Lung (tissue), 12 donors: ENCODE data around the gene MYO9A. TPM values are rescaled to one million over a fixed set of nuclear protein-coding genes. Genes with fewer than 3 reads are reported as not detected.

Experiments
- ATAC-seq: fragments of 200-7000 bp; cut with Tn5 transposase; one replicate; pipeline ENCODE4 v1.9.1; 2020; ENCODE audit warnings: moderate number of reproducible peaks; ENCODE audit not compliant: insufficient read depth, low FRiP score
- DNase-seq, 3 donors: peaks; one replicate each; pipeline ENCODE4 v3.0.0-alpha.2; 2013 to 2017
- H3K27ac ChIP-seq, 2 donors: one replicate each; pipeline ENCODE4 v1.5.1; 2013; ENCODE audit warnings: mild to moderate bottlenecking in 2 of 2, moderate library complexity in 2 of 2, control low read depth in 1 of 2, inconsistent platforms in 1 of 2, low read depth in 1 of 2, low read length in 1 of 2
- H3K27me3 ChIP-seq, 3 donors: one replicate each; pipeline ENCODE4 v1.5.1; 2013; ENCODE audit warnings: low read length in 2 of 3; ENCODE audit not compliant: control insufficient read depth in 3 of 3, insufficient read depth in 3 of 3
- H3K36me3 ChIP-seq, 4 donors: one replicate each; pipeline ENCODE4 v1.5.1; 2013; ENCODE audit warnings: low read length in 4 of 4, mild to moderate bottlenecking in 1 of 4, moderate library complexity in 1 of 4; ENCODE audit not compliant: control insufficient read depth in 4 of 4, insufficient read depth in 4 of 4
- H3K4me1 ChIP-seq, 5 donors: one replicate each; pipeline ENCODE4 v1.5.1; 2013; ENCODE audit warnings: low read length in 5 of 5, mild to moderate bottlenecking in 2 of 5, moderate library complexity in 1 of 5; ENCODE audit not compliant: control insufficient read depth in 5 of 5, insufficient read depth in 5 of 5
- H3K4me3 ChIP-seq: one replicate; pipeline ENCODE4 v1.5.1; 2013; ENCODE audit warnings: mild to moderate bottlenecking, control low read depth, moderate library complexity
- H3K9ac ChIP-seq, 2 donors: one replicate each; pipeline ENCODE4 v1.5.1; 2013; ENCODE audit warnings: low read length in 2 of 2, control low read depth in 1 of 2; ENCODE audit not compliant: insufficient read depth in 1 of 2
- H3K9me3 ChIP-seq, 4 donors: one replicate each; pipeline ENCODE4 v1.5.1; 2013; ENCODE audit warnings: low read length in 3 of 4, mild to moderate bottlenecking in 1 of 4, moderate library complexity in 1 of 4; ENCODE audit not compliant: control insufficient read depth in 4 of 4, insufficient read depth in 3 of 4
- CTCF ChIP-seq: IDR thresholded peaks from 2 replicates; pipeline ENCODE4 v1.5.1; 2012; ENCODE audit warnings: mild to moderate bottlenecking; ENCODE audit errors: control extremely low read depth, extremely low read depth
- WGBS, 2 donors: extraction: QIAGEN DNeasy Blood & Tissue Kit; methylation state at CpG; one replicate each; pipeline ENCODE4 v1.1.7; 2013; 5-methylcytosine and 5-hydroxymethylcytosine counted together
- polyA plus RNA-seq, 2 donors: library from polyadenylated mRNA; stranded (reverse); fragments of 200-250 nt; gene quantifications; one replicate each; pipeline ENCODE4 v1.2.1, GENCODE V29; 2013
- total RNA-seq, 2 donors: library from RNA; depleted of rRNA in 1 of 2; stranded (reverse); fragments of >200 nt in 1 of 2; gene quantifications; one replicate each; pipeline ENCODE4 v1.2.1, GENCODE V29; 2014 to 2021
- donor health status: control.
- donor health status: control.
- donor health status: Bipolar disorder and iron deficiency.
- donor health status: healthy.
- donor health status: DM: yes; HTN: yes; CAD: no.

The MYO9A gene
- total and polyA plus RNA-seq, 4 donors, result 4.5 to 173 (median 34.4) TPM

GRCh38 chr15:71813723-71814470 is 304.1 kb downstream of the MYO9A start:
- H3K4me3 ChIP-seq, result no peak overlapping the region
- no peak for ATAC-seq
- DNase-seq, result no peak
- 90 to 95% methylated on average over 9 of the region's 9 CpGs for WGBS, 2 donors
- H3K27me3 ChIP-seq, result no peaks in the 10 kb centered on the region
- no peaks in the 10 kb centered on the region for H3K36me3 ChIP-seq
- peaks cover 0 to 5% (median 0%) of the 10 kb centered on the region in 5 donors for H3K4me1 ChIP-seq
- H3K9me3 ChIP-seq, result no peaks in the 10 kb centered on the region
- no peak for TF ChIP-seq CTCF
- no peak overlapping the region for H3K9ac ChIP-seq
- H3K27ac ChIP-seq, result no peak overlapping the region

GRCh38 chr15:71812966-71813722 is 304.8 kb downstream of the MYO9A start:
- Histone ChIP-seq H3K4me1 (peaks cover 0 to 12% (median 0%) of the 10 kb centered on the region in 5 donors), H3K9me3 (no peaks in the 10 kb centered on the region), H3K4me3 (no peak overlapping the region), H3K27me3 (no peaks in the 10 kb centered on the region), H3K36me3 (no peaks in the 10 kb centered on the region), H3K9ac (no peak overlapping the region), H3K27ac (no peak overlapping the region)
- WGBS, 2 donors, result 92 to 94% methylated on average over 16 of the region's 16 CpGs
- ATAC-seq, result no peak
- DNase-seq, result peak in 2 of 3 donors; percentile 24 to 44
- no peak for TF ChIP-seq CTCF

- WGBS, 2 donors, result 91 to 94% methylated on average over 37 to 38 of the region's 38 CpGs
- H3K9me3 ChIP-seq, result peaks cover 0 to under 1% (median 0%) of the 10 kb centered on the region in 4 donors
- no peak for TF ChIP-seq CTCF
Observed at GRCh38 chr15:71811752-71812735, 305.9 kb downstream of the MYO9A start.

More at GRCh38 chr15:71811752-71812735, 305.9 kb downstream of the MYO9A start:
- no peak overlapping the region for H3K9ac ChIP-seq
- no peak overlapping the region for H3K27ac ChIP-seq
- peaks cover 0 to 23% (median 0%) of the 10 kb centered on the region in 5 donors for H3K4me1 ChIP-seq
- H3K4me3 ChIP-seq, result no peak overlapping the region
- no peaks in the 10 kb centered on the region for H3K36me3 ChIP-seq
- no peaks in the 10 kb centered on the region for H3K27me3 ChIP-seq
- DNase-seq, result no peak
- no peak for ATAC-seq
